Neural progenitor cell (in vitro differentiated cells): ENCODE results near the gene NRSN2.

Experiments used
- EZH2 ChIP-seq: fragments of 200-600 bp; sonication (generic); IDR thresholded peaks from 2 replicates; pipeline ENCODE4 v1.6.1; 2017; ENCODE audit warnings: antibody characterized with exemption, mild to moderate bottlenecking, moderate library complexity
- EZH2phosphoT487 ChIP-seq: fragments of 200-600 bp; sonication (generic); IDR thresholded peaks from 2 replicates; pipeline ENCODE4 v1.6.1; 2017; ENCODE audit warnings: antibody characterized with exemption
- TF ChIP-seq, protein P1 (sequence below): fragments of 200-600 bp; sonication (generic); IDR thresholded peaks from 2 replicates; pipeline ENCODE4 v1.5.1; 2017; ENCODE audit warnings: antibody characterized with exemption, mild to moderate bottlenecking

DNA sequence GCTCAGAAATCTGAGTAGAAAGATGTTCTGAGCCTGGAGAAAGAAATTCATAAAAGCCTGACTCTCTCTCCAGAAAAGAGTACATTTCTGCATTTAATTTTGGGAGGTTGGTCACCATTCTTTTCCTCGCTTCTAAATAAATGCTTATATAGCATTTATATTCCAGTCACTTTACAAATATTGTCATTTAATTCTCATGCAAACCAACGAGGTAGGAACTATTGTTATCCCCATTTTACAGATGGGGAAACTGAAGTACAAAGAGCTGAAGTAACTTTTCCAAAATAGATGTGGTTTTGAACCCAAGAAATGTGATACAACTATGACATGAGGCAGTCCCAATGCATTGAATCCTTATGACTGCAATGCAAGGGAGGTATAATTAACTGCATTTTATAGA, 29.2 kb downstream of the NRSN2 start:
- TF ChIP-seq, protein P1, sequence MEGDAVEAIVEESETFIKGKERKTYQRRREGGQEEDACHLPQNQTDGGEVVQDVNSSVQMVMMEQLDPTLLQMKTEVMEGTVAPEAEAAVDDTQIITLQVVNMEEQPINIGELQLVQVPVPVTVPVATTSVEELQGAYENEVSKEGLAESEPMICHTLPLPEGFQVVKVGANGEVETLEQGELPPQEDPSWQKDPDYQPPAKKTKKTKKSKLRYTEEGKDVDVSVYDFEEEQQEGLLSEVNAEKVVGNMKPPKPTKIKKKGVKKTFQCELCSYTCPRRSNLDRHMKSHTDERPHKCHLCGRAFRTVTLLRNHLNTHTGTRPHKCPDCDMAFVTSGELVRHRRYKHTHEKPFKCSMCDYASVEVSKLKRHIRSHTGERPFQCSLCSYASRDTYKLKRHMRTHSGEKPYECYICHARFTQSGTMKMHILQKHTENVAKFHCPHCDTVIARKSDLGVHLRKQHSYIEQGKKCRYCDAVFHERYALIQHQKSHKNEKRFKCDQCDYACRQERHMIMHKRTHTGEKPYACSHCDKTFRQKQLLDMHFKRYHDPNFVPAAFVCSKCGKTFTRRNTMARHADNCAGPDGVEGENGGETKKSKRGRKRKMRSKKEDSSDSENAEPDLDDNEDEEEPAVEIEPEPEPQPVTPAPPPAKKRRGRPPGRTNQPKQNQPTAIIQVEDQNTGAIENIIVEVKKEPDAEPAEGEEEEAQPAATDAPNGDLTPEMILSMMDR = no peak
- TF ChIP-seq EZH2 (no peak), EZH2phosphoT487 (no peak)
